GM10248 (cell line): ENCODE measurements around the gene IGSF22.
"Not testable (repeated sequence)": the region's sequence is repeated elsewhere in the genome, so short reads cannot be mapped to it uniquely, and the experiment has no call there.

Experiments
- CTCF ChIA-PET: fragments of 300-600 bp; sonication (Branson Sonifier 250); formaldehyde crosslinking; extraction: SDS; loops from one replicate; lab custom pipeline; 2021; ENCODE audit warnings: antibody characterized with exemption; lab: Yijun Ruan, JAX
- POLR2A ChIA-PET: fragments of 350-650 bp; sonication (Branson Sonifier 250); formaldehyde crosslinking; extraction: SDS; loops from one replicate; lab custom pipeline; 2020; ENCODE audit warnings: antibody characterized with exemption; lab: Yijun Ruan, JAX
- DNase-seq: peaks from one replicate; pipeline ENCODE4 v3.0.0; 2012; ENCODE audit errors: extremely low spot score
- CTCF ChIP-seq: IDR thresholded peaks from 2 replicates; pipeline ENCODE4 v1.5.1; 2012; ENCODE audit warnings: mild to moderate bottlenecking, low read depth; ENCODE audit errors: extremely low read depth, missing control alignments, control extremely low read depth

The IGSF22 gene

GRCh38 chr11:18692941-18693760, 32.8 kb downstream of the IGSF22 start:
- ChIA-PET CTCF (interaction anchor here (1.3 kb wide), 1 partner anchor 12 kb away, joined by 3 read pairs; no protein-coding TSS in a partner anchor), POLR2A (no interaction called here)
- TF ChIP-seq CTCF, result no peak
- DNase-seq, result no peak

- DNase-seq, POLR2A ChIA-PET: not testable (repeated sequence)
- CTCF ChIA-PET, result interaction anchor here (1.7 kb wide), 1 partner anchor 30 kb away, joined by 8 read pairs; no protein-coding TSS in a partner anchor
Observed at GRCh38 chr11:18691467-18692140, 34.4 kb downstream of the IGSF22 start.

- no peak for TF ChIP-seq CTCF
- ChIA-PET POLR2A (no interaction called here), CTCF (no interaction called here)
- no peak for DNase-seq
Observed at GRCh38 chr11:18684267-18684666, 41.7 kb downstream of the IGSF22 start.

- POLR2A ChIA-PET, result no interaction called here
- TF ChIP-seq CTCF, result no peak
- CTCF ChIA-PET, result no interaction called here
- no peak for DNase-seq
Observed at GRCh38 chr11:18682466-18682865, 43.5 kb downstream of the IGSF22 start.

- CTCF ChIA-PET, DNase-seq, POLR2A ChIA-PET: not testable (repeated sequence)
Observed at GRCh38 chr11:18681949-18682348, 44.0 kb downstream of the IGSF22 start.

- POLR2A ChIA-PET, result no interaction called here
- no peak for TF ChIP-seq CTCF
- CTCF ChIA-PET, result interaction anchor here (2.4 kb wide), 1 partner anchor 45 kb away, joined by 9 read pairs; no protein-coding TSS in a partner anchor
- DNase-seq, result no peak
Observed at GRCh38 chr11:18677560-18677959, 48.4 kb downstream of the IGSF22 start.

GRCh38 chr11:18676803-18677202, 49.2 kb downstream of the IGSF22 start:
- ChIA-PET CTCF (interaction anchor here (2.4 kb wide), 1 partner anchor 46 kb away, joined by 9 read pairs; no protein-coding TSS in a partner anchor), POLR2A (no interaction called here)
- TF ChIP-seq CTCF, result no peak
- no peak for DNase-seq

GRCh38 chr11:18672209-18672608, 53.8 kb downstream of the IGSF22 start:
- DNase-seq, POLR2A ChIA-PET: not testable (repeated sequence)
- CTCF ChIA-PET, result interaction anchor here (1.0 kb wide), 1 partner anchor 50 kb away, joined by 3 read pairs; no protein-coding TSS in a partner anchor
